DND-41 (cell line): ENCODE results near the gene EPB41L4B.

Experiments
- ATAC-seq: fragments of 200-7000 bp; cut with Tn5 transposase; 3 replicates; pipeline ENCODE4 v1.9.1; 2021; ENCODE audit warnings: low read depth; ENCODE audit not compliant: insufficient read depth
- DNase-seq: peaks from one replicate; pipeline ENCODE4 v3.0.0-alpha.2; 2020
- H2AFZ ChIP-seq: 2 replicates; pipeline ENCODE4 v1.6.0; 2012; ENCODE audit warnings: low read depth, low read length
- H3K27ac ChIP-seq: 2 replicates; pipeline ENCODE4 v1.5.1; 2012; ENCODE audit warnings: low read length, inconsistent platforms
- H3K27me3 ChIP-seq: fragments of 200-600 bp; sonication (generic); 2 replicates; pipeline ENCODE4 v1.6.0; 2012; ENCODE audit warnings: low read length, mild to moderate bottlenecking, inconsistent platforms; ENCODE audit not compliant: insufficient read depth, poor library complexity
- H3K36me3 ChIP-seq: 2 replicates; pipeline ENCODE4 v1.5.1; 2012; ENCODE audit warnings: low read length, inconsistent platforms; ENCODE audit not compliant: insufficient read depth
- H3K4me1 ChIP-seq: 2 replicates; pipeline ENCODE4 v1.5.1; 2012; ENCODE audit warnings: mild to moderate bottlenecking, low read length; ENCODE audit not compliant: insufficient read depth
- H3K4me2 ChIP-seq: 2 replicates; pipeline ENCODE4 v1.6.0; 2012; ENCODE audit warnings: mild to moderate bottlenecking, moderate library complexity, low read length, inconsistent platforms; ENCODE audit not compliant: insufficient read depth
- H3K4me3 ChIP-seq, 2 experiments: fragments of 200-600 bp in 1 of 2; shearing (Covaris generic) in 1 of 2; 2 replicates each; pipeline ENCODE4 v1.5.1; 2012 to 2016; ENCODE audit warnings: inconsistent platforms in 2 of 2, low read length in 2 of 2, mild to moderate bottlenecking in 2 of 2, low read depth in 1 of 2, moderate library complexity in 1 of 2
- H3K79me2 ChIP-seq: 2 replicates; pipeline ENCODE4 v1.6.0; 2012; ENCODE audit warnings: low read length, inconsistent platforms; ENCODE audit not compliant: insufficient read depth
- H3K9ac ChIP-seq: 2 replicates; pipeline ENCODE4 v1.6.0; 2012; ENCODE audit warnings: low read depth, mild to moderate bottlenecking, inconsistent platforms, low read length, moderate library complexity
- H3K9me3 ChIP-seq: 2 replicates; pipeline ENCODE4 v1.5.1; 2012; ENCODE audit warnings: low read length, moderate library complexity, mild to moderate bottlenecking, inconsistent platforms; ENCODE audit not compliant: insufficient read depth, severe bottlenecking
- H4K20me1 ChIP-seq: 2 replicates; pipeline ENCODE4 v1.6.0; 2012; ENCODE audit warnings: low read length; ENCODE audit not compliant: insufficient read depth
- EZH2 ChIP-seq: IDR thresholded peaks from 3 replicates; pipeline ENCODE4 v1.6.1; 2012; ENCODE audit warnings: borderline replicate concordance, low read depth, mild to moderate bottlenecking, moderate library complexity, low read length, inconsistent platforms; ENCODE audit not compliant: severe bottlenecking
- TF ChIP-seq, protein P1 (sequence below): IDR thresholded peaks from 2 replicates; pipeline ENCODE4 v1.5.1; 2012; ENCODE audit warnings: borderline replicate concordance, low read length, moderate library complexity, mild to moderate bottlenecking; ENCODE audit not compliant: poor library complexity, severe bottlenecking; ENCODE audit errors: extremely low read depth

Gene EPB41L4B

DNA sequence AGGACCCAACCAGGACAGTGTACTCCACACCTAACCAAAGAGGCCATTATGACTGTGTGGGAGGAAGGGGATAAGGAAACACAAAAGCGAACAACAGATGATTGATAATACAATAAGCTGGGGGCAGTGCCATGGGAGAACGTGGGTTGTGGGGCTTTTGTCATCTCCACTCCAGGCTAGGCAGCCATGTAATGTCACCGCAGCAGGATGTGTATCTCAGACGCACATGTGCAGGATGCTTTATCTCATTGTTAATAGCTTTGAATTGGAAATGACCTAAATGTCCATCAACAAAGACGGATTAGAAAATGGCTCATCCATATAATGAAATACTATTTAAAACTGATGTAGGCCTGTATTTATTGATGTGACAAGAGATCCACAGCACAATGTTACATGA, 51.0 kb downstream of the EPB41L4B start:
- no peak overlapping the region for H3K4me3 ChIP-seq
- H2AFZ ChIP-seq = no peak overlapping the region
- ATAC-seq (no peak), DNase-seq (no peak)
- H3K4me2 ChIP-seq = no peak overlapping the region
- H3K36me3 ChIP-seq = no peaks in the 10 kb centered on the region
- no peak overlapping the region for H3K27ac ChIP-seq
- H4K20me1 ChIP-seq = no peaks in the 10 kb centered on the region
- H3K79me2 ChIP-seq = no peaks in the 10 kb centered on the region
- H3K4me1 ChIP-seq = no peaks in the 10 kb centered on the region
- H3K9ac ChIP-seq = no peak overlapping the region
- TF ChIP-seq, protein P1, sequence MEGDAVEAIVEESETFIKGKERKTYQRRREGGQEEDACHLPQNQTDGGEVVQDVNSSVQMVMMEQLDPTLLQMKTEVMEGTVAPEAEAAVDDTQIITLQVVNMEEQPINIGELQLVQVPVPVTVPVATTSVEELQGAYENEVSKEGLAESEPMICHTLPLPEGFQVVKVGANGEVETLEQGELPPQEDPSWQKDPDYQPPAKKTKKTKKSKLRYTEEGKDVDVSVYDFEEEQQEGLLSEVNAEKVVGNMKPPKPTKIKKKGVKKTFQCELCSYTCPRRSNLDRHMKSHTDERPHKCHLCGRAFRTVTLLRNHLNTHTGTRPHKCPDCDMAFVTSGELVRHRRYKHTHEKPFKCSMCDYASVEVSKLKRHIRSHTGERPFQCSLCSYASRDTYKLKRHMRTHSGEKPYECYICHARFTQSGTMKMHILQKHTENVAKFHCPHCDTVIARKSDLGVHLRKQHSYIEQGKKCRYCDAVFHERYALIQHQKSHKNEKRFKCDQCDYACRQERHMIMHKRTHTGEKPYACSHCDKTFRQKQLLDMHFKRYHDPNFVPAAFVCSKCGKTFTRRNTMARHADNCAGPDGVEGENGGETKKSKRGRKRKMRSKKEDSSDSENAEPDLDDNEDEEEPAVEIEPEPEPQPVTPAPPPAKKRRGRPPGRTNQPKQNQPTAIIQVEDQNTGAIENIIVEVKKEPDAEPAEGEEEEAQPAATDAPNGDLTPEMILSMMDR = no peak
- no peak for TF ChIP-seq EZH2
- peaks cover 2% of the 10 kb centered on the region for H3K9me3 ChIP-seq
- H3K27me3 ChIP-seq = no peaks in the 10 kb centered on the region

DNA sequence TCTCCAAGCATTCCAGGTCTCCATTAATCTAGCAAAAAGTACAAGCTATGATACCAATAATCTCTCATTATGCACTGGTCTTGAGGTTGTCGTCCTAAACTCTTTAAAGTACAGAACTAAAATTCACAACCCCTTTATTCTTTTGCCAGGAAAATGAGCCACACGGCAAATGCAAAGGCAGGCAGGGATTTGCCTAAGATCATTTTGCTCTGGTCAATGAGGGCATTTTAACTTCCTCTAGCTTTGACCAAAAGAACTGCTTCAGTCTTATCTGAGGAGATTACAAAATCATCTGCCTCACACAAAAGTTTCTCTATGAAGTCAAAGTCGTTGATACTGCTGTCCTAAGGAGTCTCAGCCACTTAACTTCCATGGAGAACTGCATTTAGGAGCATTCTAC, 51.8 kb downstream of the EPB41L4B start:
- no peak for ATAC-seq
- H3K4me3 ChIP-seq = no peak overlapping the region
- no peaks in the 10 kb centered on the region for H3K79me2 ChIP-seq
- H3K27ac ChIP-seq = no peak overlapping the region
- H3K4me2 ChIP-seq = no peak overlapping the region
- no peaks in the 10 kb centered on the region for H3K36me3 ChIP-seq
- H3K9me3 ChIP-seq = peaks cover 2% of the 10 kb centered on the region
- H4K20me1 ChIP-seq = no peaks in the 10 kb centered on the region
- H3K9ac ChIP-seq = no peak overlapping the region
- no peak for DNase-seq
- TF ChIP-seq EZH2 = no peak
- TF ChIP-seq, protein P1 = no peak
- no peaks in the 10 kb centered on the region for H3K27me3 ChIP-seq
- no peak overlapping the region for H2AFZ ChIP-seq
- no peaks in the 10 kb centered on the region for H3K4me1 ChIP-seq

DNA sequence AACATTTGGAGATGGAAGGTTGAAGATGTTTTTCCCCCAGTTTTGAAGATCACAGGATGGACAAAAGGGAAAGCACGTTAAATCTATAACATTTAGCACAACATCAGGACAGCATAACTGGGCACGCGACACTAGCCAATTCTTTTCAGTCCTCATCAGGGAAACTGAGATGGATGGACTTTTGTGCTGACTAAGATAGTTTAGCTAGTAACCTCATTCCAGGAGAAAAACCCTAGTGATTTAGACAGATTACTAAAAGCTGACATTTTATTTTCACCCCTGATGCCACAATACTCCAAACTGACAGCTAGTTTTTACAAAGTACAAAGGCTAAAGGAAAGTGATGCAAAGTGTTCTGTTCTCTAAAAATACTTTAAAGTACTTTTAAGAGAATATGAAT, 53.3 kb downstream of the EPB41L4B start:
- no peaks in the 10 kb centered on the region for H3K36me3 ChIP-seq
- H3K4me1 ChIP-seq = no peaks in the 10 kb centered on the region
- H3K9me3 ChIP-seq = peaks cover 2% of the 10 kb centered on the region
- no peak overlapping the region for H3K4me2 ChIP-seq
- no peaks in the 10 kb centered on the region for H3K79me2 ChIP-seq
- DNase-seq = no peak
- ATAC-seq = no peak
- no peak overlapping the region for H2AFZ ChIP-seq
- H4K20me1 ChIP-seq = no peaks in the 10 kb centered on the region
- TF ChIP-seq, protein P1 = no peak
- TF ChIP-seq EZH2 = no peak
- no peaks in the 10 kb centered on the region for H3K27me3 ChIP-seq
- H3K27ac ChIP-seq = no peak overlapping the region
- no peak overlapping the region for H3K4me3 ChIP-seq
- no peak overlapping the region for H3K9ac ChIP-seq
